HG03066 (cell line): ENCODE measurements around the gene ZNF561.
"Not testable (repeated sequence)": the region's sequence is repeated elsewhere in the genome, so short reads cannot be mapped to it uniquely, and the experiment has no call there.

Source experiments
- ATAC-seq: cut with Tn5 transposase; IDR thresholded peaks from one replicate; pipeline ENCODE4 v1.9.1; 2021; ENCODE audit warnings: low read depth; ENCODE audit not compliant: unreplicated experiment

The ZNF561 gene

DNA sequence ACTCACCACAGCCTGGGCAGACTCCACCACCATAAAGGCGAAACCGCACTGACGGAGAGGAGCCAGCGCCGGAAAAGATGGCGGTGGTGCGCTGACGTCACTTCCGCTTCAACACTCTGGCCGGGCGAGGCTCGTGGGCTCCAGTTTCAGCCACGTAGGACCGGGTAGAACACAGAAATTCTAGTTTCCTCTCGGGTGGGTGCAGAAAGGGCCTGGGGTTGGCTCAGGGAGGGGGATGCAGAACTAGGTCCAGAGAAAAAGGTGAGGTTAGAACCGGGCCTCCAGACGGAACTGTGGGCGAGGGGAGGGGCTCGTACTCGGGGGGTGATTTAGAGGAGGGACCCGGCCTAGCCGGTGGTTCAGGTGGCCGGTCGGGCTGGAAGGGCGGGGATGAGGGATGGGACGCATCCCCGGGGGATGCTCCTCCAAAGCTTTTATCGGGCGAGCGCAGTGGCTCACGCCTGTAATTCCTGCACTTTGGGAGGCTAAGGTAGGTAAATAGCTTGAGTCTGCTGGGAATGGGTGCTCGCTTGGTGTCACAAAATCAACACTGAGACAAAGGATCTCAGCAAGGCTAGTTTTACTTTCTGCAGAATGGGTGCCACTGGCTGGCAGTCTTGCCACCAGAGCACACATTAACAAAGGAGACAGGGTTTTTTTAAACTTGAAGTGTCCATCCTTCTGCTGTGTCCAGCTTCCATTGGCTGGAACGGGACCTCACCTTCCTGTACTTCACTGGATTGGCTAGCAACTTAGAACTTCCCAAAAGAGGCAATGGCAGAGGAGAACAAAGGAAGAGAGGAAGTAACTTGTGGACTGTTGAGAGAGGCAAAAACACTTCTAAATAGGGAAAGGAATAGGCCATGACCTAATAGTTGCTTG, at the start of gene ZNF561:
ZNF561 (minus strand) TSS at position 77 of the 882 bp plus-strand sequence. CDS start 1,776 bp downstream, outside the sequence.
- peak; percentile 77 for ATAC-seq

DNA sequence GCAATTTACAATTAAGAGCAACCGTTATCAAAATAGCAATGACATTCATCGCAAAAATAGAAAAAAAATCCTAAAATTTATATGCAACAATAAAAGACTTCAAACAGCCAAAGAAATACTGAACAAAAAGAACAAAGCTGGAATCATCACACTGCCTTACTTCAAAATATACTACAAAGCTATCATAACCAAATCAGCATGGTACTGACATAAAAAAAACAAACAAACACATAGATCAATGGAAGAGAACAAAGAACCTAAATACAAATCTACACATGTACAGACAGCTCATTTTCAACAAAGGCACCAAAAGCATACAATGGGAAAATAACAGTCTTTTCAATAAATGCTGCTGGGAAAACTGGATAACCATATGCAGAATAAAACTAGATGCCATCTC, 47.5 kb upstream of the ZNF561 start:
- no peak for ATAC-seq

DNA sequence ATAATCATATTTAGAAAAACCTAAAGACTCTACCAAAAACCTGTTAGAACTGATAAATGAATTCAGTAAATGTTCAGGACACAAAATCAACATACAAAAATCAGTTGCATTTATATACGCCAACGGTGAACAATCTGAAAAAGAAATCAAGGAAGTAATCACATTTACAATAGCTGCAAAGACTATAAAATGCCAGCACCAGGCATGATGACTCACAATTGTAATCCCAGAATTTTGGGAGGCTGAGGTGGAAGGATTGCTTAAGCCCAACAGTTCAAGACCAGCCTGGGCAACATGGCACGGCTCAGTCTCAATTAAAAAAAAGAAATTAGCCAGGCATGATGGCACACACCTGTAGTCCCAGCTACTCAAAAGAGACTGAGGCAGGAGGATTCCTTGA, 46.9 kb upstream of the ZNF561 start:
- ATAC-seq: no peak

DNA sequence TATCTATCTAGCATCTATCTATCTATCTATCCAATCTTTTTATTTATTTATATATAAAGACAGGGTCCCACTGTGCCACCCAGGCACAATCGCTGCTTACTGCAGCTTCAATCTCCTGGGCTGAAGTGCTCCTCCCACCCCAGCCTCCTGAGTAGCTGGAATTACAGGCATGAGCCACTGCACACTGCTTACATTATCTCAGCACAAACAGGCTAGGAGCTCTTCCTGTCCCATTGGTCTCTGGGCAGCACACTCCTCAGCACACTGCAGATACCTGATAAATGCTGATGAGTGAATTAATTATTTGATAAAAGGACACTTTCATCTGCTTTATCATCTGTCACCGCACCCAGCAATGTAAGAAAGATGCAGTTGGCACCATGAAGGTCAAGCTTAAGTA, 37.7 kb upstream of the ZNF561 start:
- no peak for ATAC-seq

DNA sequence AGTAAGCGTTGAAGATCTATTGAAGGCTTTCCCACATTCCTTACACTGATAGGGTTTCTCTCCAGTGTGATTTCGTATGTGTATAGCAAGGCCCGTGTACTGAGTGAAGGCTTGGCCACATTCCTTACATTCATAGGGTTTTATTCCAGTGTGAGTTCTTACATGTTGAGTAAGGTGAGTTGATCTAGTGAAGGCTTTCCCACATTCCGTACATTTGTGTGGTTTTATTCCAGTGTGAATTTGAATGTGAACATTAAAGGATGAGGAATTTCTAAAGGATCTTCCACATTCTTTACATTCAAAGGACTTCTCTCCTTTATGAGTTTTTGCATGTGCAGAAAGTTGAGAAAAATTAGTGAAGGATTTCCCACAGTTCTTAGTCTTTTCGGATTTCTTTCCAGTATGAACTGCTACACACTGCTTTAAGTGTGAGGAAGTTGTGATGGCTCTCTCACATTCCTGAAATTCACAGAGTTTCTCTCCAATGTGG, 32.1 kb upstream of the ZNF561 start:
- not testable (repeated sequence) for ATAC-seq

DNA sequence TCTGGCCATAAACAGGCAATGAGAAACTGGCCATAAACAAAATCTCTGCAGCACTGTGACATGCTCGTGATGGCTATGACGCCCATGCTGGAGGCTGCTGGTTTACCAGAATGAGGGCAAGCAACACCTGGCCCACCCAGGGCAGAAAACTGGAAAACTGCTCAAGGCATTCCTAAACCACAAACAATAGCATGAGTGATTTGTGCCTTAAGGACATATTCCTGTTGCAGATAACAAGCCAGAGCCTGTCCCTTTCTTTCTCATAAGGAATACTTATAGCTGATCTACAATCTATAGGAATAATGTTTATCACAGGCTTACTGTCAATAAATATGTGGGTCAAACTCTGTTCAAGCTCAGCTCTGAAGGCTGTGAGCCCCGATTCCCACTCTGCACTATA, 30.4 kb upstream of the ZNF561 start:
- not testable (repeated sequence) for ATAC-seq

DNA sequence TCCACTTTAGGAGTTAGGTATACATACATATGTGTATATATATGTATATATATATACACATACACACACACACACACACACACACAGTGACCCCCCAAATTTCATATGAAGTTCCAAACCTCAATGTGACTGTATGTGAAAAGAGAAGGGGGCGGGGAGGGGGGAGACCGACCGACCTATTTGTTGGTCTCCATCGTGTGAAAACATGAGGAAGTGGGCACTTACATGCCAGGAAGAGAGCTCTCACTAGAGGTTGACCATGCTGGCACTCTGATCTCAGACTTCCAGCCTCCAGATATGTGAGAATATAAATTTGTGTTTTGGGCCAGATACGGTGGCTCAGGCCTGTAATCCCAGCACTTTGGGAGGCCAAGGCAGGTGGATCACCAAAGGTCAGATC, 29.3 kb upstream of the ZNF561 start:
- no peak for ATAC-seq

DNA sequence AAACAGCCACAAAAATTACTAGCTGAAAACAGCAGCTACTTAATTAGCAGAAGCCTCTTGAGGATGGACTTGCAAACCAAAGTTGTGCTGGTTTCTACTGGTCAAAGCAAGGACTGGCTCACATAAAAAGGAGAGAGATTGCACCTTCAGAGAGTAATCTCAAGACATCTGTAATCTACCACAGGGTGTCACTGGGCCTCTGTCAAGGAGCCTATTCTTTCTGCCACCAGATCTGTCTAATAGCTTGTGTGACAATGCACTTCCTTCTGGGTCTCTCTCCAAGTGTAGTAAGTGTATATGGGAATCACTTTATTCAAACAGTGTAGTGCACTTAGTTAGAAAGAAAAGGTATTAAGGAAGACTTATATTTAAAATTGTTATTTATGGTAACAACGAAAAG, 24.4 kb upstream of the ZNF561 start:
- no peak for ATAC-seq

DNA sequence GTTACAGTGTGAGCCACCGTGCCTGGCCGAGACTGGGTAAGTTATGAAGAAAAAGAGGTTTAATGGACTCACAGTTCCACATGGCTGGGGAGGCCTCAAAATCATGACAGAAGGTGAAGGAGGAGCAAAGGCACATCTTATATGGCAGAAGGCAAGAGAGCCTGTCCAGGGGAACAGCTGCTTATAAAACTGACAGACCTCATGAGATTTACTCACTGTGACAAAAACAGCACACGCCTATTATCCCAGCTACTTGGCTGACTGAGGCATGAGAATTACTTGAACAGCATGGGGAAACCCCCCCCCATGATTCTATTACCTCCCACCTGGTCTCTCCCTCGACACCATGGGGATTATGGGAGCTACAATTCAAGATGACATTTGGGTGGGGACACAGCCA, 23.4 kb upstream of the ZNF561 start:
- ATAC-seq: no peak

DNA sequence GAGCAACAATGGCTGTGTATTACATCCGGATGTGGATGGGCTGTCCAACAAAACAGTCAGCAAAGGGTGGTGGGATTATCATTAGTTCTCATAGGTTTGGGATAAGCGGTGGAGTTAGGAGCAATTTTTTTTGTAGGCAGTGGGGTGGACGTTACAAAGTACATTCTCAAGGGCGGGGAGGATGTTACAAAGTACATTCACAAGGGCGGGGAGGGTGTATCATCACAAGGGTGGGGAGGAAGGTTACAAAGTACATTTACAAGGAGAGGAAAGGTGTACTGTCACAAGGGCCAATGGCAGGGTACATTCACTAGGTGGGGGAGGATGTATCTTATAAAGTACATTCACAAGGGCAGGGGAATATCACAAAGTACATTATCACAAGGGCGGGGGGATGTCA, 20.8 kb upstream of the ZNF561 start:
- ATAC-seq: no peak

DNA sequence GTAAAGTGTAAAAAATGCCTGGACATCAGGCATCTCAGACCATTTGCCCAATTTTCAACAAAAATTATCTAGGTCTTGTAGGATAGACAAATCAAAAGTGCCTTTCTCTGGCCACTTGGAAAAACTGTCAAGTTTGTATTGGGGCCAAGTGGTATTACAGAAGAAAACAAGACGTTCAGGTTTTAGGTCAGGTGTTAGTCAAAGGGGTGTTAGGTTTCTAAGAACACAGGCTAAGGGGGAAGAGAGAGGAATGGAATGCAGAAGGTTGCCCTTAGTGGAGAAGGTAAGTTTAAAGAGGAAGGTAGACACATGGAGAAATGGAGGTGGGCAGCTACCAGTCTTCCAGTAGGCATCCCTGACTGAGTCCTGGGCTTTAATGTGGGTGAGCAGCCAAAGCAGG, 19.9 kb upstream of the ZNF561 start:
- no peak for ATAC-seq

DNA sequence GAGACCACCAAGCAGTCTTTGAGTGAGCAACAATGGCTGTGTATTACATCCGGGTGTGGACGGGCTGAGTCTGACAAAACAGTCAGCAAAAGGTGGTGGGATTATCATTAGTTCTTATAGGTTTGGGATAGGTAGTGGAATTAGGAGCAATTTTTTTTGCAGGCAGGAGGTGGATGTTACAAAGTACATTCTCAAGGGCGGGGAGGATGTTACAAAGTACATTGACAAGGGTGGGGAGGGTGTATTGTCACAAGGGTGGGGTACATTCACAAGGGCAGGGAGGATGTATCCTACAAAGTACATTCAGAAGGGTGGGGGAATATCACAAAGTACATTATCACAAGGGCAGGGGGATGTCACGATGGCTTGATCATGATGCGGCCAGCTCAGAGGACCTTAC, 15.0 kb upstream of the ZNF561 start:
- ATAC-seq: no peak

DNA sequence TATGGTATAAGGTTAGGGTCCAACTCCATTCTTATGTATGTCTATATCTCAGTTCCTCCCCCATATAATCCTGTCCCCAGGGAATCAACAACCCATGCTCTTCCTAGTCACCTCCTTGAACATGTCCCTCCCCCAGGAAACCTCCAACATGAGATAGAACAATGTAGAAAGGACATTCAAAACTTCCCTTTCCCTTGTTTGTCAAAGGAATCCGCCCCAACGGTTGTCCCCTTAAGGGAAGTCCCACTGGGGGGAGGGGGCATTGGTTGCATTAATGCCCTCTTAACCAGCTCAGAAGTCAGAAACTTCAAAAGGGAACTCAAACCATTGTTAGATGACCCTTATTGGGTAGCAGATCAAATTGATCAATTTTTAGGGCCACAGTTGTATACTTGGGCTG, 6.8 kb upstream of the ZNF561 start:
- no peak for ATAC-seq

DNA sequence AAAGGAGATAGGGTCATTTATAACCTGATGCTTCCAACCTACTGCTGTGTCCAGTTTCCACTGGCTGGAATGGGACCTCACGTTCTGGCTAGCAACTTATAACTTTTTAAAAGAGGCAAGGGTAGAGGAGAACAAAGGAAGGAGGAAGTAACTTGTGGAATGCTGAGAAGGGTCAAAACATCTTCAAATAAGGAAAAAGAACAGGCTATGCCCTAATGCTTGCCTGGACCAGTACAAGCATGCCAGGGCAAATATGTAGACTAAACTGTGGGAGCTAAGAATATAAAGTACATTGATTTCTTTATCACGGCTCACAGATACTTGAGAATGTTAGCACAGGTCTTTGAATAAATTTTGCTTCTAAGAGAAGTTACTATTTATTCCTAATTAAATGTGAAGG, 1.5 kb upstream of the ZNF561 start:
- no peak for ATAC-seq

DNA sequence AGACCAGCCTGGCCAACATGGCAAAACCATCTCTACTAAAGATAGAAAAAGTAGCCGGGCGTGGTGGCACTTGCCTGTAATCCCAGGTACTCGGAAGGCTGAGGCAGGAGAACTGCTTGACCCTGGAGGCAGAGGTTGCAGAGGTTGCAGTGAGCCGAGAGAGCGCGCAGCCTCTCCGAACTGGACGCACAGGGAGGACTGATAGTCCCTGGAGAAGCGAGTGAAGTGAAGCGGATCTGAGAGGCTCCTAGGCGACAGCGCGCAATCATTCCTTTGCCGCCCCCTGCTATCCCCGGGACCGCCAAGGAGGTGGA, 233 bp downstream of the ZNF561 start:
- ATAC-seq: peak; percentile 23

DNA sequence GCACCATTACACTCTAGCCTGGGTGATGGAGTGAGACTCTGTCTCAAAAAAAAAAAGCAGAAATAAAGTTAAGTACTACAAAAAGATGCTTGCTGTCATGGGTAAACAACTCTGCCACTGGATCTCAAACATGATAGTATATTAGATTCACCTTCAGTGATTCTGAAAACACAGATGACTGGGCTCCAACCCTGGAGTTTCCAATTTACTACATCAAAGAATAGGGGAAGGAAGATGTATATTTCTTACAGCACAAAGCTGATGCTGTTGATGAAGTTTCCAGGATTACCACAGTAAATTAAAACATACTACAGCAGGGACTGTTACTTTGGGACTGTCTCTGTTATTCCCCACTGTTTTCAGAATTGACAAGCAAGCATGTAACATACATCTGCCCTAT, 5.2 kb downstream of the ZNF561 start:
- no peak for ATAC-seq

DNA sequence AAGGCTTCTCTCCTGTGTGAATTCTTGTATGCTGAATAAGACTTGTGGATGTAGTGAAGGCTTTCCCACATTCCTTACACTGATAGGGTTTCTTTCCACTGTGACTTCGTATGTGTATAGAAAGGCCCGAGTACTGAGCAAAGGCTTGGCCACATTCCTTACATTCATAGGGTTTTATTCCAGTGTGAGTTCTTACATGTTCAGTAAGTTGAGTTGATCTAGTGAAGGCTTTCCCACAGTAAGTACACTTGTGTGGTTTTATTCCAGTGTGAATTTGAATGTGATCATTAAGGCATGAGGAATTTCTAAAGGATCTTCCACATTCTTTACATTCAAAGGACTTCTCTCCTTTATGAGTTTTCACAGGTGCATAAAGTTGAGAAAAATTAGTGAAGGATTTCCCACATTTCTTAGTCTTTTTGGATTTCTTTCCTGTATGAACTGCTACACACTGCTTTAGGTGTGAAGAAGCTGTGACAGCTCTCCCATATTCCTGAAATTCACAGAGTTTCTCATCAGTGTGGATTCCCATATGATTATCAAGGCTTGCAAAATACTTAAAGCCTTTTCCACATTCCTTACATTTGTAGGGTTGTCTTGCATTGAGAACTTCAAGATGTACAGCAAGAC, 10.4 kb downstream of the ZNF561 start:
- no peak for ATAC-seq

DNA sequence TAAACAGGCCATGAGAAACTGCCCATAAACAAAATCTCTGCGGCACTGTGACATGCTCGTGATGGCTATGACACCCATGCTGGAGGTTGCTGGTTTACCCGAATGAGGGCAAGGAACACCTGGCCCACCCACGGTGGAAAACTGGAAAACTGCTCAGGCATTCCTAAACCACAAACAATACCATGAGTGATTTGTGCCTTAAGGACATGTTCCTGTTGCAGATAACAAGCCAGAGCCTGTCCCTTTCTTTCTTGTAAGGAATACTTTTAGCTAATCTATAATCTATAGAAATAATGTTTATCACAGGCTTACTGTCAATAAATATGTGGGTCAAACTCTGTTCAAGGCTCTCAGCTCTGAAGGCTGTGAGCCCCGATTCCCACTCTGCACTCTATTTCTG, 12.1 kb downstream of the ZNF561 start:
- no peak for ATAC-seq

DNA sequence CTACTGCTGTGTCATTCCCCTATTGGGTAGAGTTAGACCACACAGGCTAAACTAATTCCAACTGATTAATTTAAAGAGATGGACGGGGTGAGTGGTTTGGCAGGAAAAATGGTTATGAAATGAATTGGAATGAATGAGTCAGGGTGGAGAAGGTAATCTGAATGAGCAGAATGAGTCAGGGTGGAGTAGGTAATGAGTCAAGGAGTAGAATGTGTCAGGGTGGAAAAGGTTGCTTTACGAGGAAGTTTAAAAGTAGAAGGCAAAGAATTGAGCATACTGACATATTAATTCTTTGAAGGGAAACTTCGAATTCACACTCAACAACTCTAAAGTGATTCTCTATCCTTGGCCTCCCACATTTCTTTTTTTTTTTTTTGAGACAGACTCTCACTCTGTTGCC, 24.0 kb downstream of the ZNF561 start:
- no peak for ATAC-seq

DNA sequence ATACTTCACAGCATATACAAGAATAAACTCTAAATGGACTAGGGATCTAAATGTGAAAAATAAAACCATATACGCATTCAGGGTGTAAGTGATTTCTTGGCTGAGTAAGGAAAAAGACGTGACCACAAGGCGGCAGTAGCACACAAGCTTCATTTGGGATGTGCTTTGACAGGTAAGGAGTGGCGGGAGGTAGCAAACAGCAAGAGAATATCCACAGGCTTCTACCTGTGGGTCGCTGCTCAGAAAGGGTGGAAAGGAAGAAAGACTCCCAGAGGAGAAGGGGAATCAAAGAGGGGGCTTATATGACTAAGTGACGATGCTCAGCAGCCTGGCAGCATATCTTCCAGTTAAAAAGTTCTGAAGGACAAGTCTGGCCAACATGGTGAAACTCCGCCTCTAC, 34.3 kb downstream of the ZNF561 start:
- no peak for ATAC-seq

DNA sequence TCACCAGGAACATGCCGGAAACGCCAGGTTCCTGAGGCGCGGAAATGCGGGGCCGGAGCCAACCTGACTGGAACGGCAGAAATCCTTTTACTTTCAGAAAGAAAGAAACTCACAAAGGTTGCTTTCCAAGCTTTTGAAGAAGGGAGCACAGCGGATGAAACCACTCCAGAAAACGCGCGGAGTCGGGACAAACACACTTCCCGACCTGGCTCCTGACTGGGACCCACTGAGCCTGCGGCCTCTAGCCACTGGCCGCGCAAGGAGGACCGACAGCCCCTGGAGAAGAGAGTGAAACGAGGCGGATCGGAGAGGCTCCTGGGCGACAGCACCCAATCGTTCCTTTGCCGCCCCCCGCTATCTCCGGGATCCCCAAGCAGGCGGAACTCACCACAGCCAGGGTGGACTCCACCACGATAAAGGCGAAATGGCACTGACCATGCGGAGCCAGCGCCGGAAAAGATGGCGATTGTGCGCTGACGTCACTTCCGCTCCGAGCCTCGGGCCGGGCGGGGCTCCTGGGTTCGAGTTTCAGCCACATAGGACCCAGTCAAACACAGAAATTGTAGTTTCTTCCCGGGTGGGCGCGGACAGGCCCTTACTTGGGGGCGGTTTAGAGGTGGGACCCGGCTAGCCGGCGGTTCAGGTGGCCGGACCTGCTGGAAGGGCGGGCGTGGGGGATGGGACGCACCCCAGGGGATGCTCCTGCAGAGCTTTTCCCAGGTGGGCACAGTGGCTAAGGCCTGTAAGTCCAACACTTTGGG, 36.8 kb downstream of the ZNF561 start, which contains the start of gene ZNF121:
ZNF121 (minus strand) TSS at position 432 of the 761 bp plus-strand sequence. CDS start 16,407 bp downstream, outside the sequence.
- no peak for ATAC-seq
